ENCODE measurements around the gene SKAP1.
"Not testable (repeated sequence)": the region's sequence is repeated elsewhere in the genome, so short reads cannot be mapped to it uniquely, and the experiment has no call there.

SKAP1 gene

DNA sequence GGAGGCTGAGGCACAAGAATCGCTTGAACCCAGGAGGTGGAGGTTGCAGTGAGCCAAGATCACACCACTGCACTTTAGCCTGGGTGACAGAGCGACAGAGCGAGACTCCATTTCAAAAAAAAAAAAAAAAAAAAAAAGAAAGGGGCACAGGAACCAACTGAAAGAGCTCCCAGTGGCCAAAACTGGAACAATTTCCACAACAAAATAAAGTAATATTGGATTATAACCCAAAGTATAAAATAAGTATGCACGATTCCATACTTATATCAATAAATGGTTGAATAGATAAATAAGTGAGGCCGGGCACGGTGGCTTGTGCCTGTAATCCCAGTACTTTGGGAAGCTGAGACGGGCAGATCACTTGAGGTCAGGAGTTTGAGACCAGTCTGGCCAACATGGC lies 19.2 kb downstream of the SKAP1 start:
- not testable (repeated sequence) for DNase-seq

DNA sequence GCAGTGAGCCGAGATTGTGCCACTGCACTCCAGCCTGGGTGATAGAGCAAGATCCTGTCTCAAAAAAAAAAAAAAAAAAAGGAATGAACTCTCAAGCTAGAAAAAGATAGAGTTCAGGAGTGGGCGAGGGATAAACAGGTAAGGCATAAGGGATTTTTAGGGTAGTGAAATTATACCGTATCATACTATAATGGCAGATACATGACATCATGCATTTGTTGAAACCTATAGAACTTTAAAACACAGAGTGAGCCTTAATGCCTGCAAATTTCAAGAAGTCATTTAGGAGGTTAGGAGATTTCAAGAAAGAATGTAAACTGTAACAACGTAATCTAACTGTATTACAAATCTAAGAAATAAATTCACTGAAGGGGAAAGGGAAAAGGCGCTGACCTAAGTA lies 20.4 kb downstream of the SKAP1 start:
- DNase-seq, result no peak

DNA sequence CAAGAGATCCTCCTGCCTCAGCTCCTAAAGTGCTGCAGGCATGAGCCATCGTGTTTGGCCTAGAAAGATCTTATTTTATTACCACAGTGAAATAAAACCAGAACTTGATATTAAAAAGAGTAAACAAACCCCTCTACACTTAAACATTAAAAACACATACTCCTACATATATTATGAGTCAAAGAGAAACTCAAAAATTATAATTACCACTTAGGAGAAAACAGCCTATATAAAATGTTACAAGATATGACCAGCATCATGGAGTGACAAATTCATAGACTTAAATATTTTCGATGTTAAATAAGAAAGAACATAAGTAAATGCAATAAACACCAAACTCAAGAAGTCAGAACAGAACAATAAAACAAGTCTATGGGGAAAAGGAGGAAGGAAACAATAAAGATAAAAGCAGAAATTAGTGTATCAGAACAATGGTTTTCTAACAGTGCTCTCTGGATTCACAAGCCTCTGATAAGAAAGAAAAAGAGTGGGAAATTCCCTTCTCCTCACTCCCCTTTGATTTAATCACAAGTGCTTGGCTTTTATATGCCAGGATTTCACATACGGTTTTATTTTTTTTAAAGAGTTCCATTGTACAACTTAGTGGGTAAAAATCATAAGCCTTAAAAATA lies 23.0 kb downstream of the SKAP1 start:
- no peak for DNase-seq

DNA sequence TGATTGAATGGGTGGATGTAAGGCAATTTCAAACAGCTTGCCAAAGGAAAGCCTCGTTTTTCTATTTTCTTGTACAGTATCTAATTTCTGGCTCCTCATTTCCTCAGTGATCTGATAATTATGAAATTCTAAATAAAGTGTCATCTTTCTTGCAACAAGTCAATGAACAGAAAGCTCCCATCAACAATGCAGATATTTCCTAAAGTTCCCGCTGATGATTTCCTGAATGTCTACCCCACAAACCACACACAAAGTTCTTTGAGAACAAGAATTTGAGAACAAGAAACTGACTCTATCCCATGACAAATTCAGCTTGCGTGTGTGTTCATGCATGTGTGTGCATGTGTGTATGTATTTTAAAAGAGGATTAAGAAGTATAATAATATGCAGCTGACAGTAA lies 35.2 kb downstream of the SKAP1 start:
- no peak for DNase-seq

DNA sequence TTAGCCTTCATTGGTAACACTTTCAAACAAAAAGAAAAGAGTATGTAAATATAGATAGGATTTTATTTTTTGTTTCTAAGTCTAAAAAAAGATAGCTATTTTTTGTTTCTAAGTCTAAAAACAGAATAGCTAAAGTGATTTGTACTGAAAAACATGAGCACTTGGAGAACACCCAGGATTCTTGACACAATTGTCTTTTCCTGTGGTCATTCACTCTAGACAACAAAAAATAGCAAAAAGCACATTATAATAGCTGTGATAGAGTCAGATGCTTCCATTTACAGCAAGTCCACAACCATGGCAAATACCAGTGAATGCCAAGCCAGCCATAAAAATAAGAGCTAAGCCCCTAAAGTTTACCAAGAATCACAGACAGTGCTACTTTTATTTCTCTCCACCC lies 36.7 kb downstream of the SKAP1 start:
- no peak for DNase-seq

DNA sequence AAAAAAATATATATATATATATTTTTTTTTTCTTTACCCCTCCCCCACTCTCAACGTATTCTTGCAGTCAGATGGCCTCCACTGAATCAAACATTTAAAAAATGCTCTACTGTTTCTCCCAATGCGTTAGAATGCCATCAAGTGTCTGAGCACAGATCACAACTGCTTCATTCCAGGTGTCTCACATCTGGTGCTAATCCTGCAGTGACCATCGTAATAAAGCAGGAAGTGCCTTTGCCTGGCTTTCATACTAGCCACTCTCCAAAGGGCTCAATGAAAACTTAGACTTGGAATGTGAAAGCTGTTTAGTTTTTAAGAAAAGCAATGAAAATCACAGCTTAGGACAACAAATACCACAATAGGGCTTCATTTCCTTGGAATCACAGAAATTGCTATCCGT lies 37.2 kb downstream of the SKAP1 start:
- DNase-seq, result no peak

DNA sequence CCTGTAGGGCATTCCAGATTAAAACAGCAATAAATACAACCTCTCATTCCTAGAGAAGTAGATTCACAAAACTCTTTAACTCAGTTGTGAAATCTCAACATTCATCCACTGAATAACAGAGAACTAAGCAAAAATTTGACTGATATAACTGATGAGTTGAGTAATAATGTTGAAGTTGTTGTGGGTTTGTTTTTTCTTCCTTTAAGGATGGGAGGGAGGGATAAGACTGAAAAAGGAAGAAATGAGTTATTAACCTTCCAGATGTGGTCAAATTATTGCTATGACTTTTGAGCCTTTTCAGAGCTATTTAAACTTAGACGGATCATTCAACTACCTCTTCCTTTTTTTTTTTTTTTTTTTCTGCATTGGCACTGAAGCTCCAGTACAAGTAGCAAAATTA lies 38.6 kb downstream of the SKAP1 start:
- DNase-seq, result no peak

DNA sequence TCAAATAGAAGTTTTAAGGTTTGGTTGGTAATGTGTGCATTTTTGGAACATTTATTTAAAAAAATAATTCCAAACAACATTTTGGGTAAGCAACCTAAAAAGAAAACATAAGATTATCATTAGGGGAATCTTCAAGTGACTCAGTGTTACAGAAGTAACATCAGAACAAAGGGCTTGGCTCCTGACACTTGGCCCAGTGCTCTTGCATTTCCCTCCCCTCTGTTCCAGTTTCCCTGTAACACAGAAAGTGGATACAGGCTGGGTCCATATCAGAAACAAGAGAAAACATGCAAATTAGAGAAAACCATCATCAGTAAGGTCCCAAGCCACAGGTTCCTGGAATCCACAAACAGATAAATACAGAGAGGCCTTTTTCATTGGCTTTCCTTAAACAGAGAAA lies 40.1 kb downstream of the SKAP1 start:
- no peak for DNase-seq

DNA sequence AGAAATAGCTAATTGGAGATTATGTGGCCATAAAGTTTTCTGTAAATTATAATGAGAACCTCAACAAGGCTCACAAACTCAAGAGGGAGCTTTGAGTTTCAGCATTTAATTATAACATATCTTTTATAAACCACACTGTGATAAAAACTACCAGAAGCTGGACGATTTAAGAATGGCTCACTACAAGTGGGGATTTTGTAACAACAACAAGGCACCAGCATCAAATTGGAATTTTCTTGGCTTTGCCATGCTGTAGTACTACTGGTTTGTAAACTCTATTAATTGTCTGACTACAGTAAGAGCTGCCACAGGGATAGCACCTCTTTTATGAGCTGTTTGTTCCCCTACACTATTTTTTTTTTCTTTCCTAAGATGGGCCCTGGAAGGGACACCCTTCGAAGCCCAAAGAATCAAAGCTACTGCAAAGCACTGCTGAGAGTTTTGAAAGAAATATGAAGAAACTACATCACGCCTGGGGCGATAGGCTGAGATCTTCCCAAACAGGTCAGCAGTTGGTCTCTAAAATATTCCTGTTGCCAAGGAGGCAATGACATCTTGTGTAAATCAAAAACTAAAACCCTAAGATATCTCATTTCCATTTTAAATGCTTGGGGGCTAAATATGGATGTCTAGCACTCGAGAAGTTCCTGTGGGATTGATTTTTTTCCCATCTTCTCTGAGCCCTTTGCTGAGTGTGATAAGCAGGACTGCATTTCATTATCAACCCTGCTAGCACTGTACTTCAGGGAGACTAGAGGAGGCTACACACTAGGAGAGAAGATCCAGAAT lies 40.9 kb downstream of the SKAP1 start:
- DNase-seq, result no peak

DNA sequence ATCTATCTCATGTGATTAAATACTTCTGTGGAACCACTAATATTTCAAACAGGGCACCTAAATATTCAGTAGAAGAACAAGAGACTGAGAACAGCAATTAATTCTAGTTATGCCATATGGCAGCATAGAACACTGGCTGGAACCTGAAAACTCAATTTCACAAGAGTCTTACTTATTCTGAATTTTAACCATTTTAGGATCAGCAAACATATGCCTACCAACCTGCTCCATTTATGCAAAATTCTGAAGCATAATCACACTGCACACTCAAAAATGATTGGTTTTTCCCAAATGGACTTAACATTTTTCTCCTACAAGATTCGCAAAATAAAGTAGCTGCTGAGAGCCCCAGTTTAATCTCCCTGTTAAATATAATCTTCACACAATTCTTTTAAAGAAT lies 43.2 kb downstream of the SKAP1 start:
- no peak for DNase-seq

DNA sequence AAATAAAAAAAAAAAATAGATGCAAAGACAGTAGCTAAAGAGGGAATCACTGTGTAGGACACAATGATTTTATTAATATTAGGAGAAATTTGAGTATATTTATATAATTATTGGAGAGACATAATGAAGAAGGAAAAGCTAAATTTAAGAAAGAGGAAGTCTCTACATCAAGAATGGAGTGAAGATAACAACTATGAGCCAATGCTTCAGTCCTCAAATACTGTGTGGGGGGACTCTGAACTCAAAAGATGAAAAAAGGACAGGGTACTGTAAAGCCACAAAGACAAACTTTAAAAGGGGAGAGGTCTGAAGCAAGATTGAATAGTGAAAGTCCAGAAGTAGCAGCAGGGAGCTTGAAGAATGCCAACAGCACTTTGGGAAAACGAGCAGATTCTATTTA lies 44.7 kb downstream of the SKAP1 start:
- DNase-seq, result no peak

DNA sequence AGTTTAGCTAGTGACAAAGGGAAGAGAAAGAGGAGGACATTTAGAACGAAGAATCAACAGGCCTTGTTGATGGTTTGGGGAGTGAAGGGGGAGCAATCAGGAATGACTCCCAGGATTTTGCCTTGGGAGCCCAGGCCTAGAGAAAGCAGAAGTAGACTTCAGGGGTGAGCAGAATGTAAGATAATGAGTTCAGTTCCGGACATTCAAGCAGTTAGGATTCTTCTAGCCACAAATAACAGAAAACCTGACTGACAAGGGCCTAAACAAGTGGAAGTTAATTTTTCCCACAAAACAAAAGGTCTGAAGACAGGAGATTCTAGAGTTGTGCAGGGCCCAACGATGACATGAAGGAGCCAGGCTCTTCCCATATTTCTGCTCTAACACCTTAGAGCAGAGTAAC lies 45.9 kb downstream of the SKAP1 start:
- DNase-seq, result no peak

DNA sequence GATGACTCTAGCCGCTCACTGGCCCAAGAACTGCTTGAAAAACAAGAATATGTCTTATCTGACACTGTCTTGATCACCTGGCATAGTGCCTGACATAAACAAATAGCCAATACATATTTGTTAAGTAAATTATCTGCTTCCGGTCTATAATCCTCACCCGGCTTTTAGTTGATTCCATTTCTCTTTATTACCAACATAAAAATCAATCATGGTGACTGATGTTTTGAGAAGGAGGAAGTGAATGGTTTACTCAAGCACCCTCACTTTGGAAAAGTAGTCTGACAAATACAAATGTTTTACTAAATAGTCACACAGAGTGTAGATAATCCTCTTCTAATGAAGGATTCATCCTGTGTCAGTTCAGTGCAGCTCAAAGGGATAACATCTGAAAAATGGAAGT lies 47.0 kb downstream of the SKAP1 start:
- DNase-seq, result no peak

DNA sequence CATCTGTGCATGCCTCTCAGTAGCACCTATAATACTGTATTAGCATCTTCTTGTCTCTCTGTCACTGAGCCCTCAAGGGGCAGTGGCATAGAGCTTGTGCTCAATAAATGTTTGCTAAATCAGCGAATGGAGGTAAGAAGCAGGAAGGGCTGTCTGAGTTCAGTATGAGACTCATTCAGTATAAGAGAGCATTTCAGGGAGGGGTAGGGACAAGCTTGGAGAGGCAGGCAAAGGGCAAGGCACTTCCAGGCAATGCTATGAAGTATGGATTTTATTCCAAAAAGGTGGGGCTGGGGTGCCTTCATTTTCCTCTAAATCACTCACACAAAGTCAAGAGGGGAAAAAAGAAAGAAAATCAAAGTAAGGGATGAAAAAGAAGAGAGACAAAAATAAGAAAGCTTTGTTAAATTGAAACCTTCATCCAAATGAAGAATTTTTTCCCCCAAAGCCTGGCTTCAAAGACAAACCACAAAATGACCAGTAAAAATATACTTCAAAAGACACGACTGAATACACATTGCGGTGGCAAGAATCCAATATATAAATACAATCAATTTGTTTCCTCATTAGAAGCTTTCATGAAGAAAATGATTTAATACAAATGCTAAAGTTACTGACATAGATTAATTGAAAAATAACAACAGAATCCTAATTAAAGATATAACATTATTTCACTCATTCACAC lies 51.2 kb downstream of the SKAP1 start:
- DNase-seq, result no peak

DNA sequence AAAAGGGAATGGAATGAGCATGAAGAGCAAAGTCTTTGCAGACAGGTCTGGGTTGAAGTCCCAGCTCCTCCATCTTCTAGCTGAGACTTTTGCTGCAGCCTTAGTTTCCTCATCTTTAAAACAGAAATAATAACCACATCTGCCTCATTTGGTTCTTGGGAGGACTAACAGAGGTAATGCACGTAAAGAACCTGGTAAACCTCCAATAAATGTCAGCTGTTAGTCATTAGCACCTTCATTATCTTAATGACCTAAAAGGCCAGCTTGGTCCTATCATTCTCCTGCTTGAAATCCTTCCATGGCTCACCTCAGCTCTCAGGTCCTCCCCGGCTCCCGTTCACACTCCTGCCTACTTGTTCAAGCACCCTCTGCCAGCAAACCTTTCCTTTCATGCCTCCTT lies 51.8 kb downstream of the SKAP1 start:
- no peak for DNase-seq

DNA sequence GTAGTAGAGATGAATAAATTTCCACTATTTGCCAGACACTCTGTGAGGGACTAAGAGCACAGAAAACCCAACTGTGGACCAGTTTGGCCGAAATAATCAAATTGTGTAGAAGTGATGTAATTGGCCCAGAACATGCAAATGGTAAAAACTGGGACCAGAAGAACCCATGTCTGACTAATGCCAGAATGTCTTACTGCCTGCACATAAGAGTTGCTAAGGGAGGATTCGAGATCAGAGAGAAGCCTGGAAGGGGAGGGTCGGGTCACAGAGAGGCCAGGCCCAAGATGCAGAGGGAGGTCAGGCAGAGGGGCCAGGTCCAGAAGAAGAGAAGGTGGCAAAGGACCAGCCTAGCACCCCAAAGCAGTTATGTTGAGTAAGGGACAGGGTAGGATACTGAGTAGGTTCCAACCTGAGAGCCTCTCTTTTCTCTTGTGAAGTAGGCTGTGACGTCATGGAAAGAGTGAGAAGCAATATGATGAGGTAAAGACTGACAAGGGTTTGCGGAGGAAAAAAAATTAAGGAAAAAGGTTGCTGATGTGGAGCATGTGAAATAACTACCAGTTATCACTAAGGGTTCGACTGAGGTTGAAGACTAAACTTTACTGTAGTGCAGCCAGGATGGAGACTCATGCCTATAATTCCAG lies 53.2 kb downstream of the SKAP1 start:
- no peak for DNase-seq

DNA sequence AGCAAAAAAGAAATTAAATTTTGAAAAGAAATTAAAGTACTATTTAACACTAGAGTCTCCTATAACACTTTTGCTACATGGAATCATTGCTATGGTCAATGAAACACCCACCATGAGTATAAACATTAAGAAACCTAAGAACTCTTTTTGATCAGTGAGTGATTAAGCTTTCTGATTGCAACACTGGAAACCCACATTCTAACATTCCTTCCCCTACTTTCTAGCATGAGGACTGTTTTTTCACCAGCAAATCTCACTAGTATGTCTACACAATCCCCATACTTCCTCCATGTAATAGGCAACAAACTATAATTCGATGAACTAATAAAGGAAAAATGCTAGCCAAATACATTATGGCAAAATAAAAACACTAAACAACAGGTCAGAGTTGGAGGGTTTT lies 54.7 kb downstream of the SKAP1 start:
- no peak for DNase-seq

DNA sequence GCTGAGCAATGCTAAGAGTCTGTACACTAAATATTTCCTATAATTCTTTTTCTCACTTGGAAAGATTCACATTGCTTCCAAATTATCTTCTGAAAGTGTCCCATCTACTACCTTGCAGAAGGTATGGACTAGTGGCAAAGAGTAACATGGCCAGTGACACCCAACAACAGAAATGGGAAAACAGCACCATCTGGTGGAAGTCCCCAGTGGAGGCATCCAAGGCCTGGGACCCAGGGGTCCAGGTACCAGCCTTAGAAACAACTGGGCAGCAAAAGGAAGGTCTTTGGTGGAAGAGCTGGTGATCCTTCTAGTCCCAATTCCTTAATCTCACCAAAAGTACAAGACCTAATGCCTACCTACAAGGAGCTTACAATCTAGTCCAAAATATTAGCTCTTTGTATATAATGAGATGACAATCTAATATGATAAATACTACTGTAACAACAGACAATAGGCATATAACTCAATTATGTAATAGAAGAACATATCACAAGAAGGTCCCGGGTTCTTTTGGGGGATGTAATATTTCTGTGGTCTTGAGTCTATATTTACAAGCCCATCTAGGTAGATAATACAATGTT lies 55.3 kb downstream of the SKAP1 start:
- no peak for DNase-seq

DNA sequence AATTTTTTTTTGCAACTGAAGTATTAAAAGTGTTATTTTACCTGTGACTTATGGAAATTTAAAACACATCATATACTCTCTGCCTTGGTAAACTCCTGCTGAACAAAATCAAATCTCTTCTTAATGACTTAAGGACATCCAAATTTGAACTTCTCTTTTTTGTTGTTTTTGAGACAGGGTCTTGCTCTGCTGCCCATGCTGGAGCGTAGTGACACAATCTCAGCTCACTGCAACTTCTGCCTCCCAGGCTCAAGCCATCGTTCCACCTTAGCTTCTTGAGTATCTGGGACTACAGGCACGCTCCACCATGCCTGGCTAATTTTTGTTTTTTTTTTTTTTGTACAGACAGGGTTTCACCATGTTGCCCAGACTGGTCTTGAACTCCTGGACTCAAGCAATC lies 56.1 kb downstream of the SKAP1 start:
- DNase-seq, result no peak

DNA sequence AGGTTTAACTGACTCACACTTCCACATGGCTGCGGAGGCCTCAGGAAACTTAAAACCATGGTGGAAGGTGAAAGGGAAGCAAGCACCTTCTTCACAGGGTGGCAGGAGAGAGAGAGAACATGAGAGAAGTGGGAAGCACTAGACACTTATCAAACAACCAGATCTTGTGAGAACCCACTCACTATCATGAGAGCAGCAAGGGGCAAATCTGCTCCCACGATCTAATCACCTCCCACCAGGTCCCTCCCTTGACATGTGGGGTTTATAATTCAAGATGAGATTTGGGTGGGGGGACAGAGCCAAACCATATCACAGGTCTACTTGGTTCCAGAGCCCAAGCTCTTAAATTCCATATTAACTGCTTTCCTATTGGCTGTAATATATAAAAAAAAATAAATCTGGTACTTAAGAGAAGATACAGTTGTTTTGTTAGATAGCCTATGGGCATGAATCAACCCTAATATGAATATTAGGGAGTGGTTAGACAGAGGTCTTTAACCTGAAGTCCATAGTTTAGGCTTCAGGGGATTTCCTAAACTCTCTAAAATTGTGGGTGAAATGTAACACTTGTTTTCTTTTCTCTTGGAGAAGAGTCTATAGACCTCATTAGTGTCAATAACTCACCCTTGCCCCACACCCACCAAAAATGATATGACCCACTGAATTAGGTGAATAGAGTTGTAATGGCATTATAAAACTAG lies 56.7 kb downstream of the SKAP1 start:
- DNase-seq, result no peak

DNA sequence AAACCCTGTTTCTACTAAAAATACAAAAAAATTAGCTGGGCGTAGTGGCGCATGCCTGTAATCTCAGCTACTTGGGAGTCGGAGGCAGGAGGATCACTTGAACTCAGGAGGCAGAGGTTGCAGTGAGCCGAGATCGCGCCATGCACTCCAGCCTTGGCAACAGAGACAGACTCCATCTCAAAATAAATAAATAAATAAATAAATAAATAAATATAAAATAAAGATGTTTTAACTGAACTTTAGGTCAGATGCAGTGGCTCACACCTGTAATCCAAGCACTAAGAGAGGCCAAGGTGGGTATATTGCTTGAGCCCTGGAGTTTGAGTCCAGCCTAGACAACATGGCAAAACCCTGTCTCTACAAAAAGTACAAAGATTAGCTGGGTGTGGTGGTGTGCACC lies 61.0 kb downstream of the SKAP1 start:
- not testable (repeated sequence) for DNase-seq

DNA sequence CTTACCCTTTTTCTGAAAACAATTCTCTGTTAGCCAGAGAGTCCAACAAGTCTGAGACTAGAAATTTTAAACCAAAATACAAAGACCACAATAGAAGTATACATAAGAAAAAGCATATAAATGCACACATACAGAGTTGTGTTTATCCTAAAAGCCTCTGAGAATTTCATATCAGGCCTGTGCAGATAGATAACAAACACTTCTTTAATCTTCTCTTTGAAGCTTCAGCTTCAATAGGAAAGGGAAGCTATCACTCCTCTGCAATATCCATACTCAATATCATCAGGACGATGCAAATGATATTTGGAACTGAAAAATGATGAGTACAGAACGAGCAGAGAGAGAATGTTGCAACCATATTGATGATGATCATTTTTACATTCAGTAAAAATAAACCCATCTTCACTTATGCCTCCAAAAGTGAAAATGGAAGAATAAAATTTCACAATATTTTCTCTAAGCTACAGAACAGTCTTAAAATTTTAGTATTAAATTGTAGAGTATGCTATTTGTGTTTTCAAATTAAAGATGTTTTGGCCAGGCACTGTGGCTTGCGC lies 61.6 kb downstream of the SKAP1 start:
- DNase-seq, result no peak

DNA sequence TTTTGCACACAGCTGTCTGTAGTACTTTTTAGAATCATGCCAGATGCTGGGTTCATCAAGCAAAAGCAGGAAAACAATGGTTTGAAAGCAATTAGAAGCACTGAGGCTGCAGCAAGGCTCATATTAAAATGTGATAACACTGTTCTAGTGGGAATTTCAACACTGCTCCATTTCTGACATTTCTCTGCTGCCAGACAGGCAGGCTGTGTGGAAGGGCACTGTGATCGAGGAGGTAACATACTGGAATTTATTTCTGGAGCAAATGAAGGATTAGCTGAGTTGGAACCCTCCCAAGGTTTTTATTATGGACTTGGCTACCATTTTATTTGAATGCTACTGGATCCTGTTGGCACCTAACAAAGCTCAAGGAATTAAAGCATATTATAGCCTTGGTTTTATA lies 66.9 kb downstream of the SKAP1 start:
- DNase-seq, result no peak
